SJSA1 (cell line): ENCODE measurements around the gene TWSG1. TPM values are rescaled to one million over a fixed set of nuclear protein-coding genes. Genes with fewer than 3 reads are reported as not detected.
"Not testable (repeated sequence)": the region's sequence is repeated elsewhere in the genome, so short reads cannot be mapped to it uniquely, and the experiment has no call there.

Experiments
- DNase-seq, 2 experiments: peaks; one replicate each; pipeline ENCODE4 v3.0.0-alpha.2; 2015 to 2020; ENCODE audit warnings: low spot score in 2 of 2, low read depth in 1 of 2
- H3K27ac ChIP-seq: fragments of 250-450 bp; sonication (Bioruptor Pico); 2 replicates; pipeline ENCODE4 v1.5.1; 2020; ENCODE audit warnings: mild to moderate bottlenecking, moderate library complexity
- H3K27me3 ChIP-seq: fragments of 250-450 bp; sonication (Bioruptor Pico); replicated peaks from 2 replicates; pipeline ENCODE4 v1.5.1; 2020; ENCODE audit warnings: mild to moderate bottlenecking, moderate library complexity
- H3K36me3 ChIP-seq: fragments of 250-450 bp; sonication (Bioruptor Pico); 2 replicates; pipeline ENCODE4 v1.5.1; 2020; ENCODE audit warnings: mild to moderate bottlenecking
- H3K4me1 ChIP-seq: fragments of 250-450 bp; sonication (Bioruptor Pico); replicated peaks from 2 replicates; pipeline ENCODE4 v1.6.1; 2021; ENCODE audit warnings: mild to moderate bottlenecking
- H3K4me3 ChIP-seq: fragments of 250-450 bp; sonication (Bioruptor Pico); 2 replicates; pipeline ENCODE4 v1.5.1; 2020; ENCODE audit warnings: mild to moderate bottlenecking
- H3K9me3 ChIP-seq: fragments of 250-450 bp; sonication (Bioruptor Pico); replicated peaks from 2 replicates; pipeline ENCODE4 v1.5.1; 2020; ENCODE audit warnings: mild to moderate bottlenecking
- total RNA-seq: library from RNA; depleted of rRNA; stranded (reverse); fragments of >200 nt; shearing (Covaris generic); gene quantifications from 2 replicates; pipeline ENCODE4 v1.2.3, GENCODE V29; 2014

The TWSG1 gene
- total RNA-seq, 1 experiment from 2014 or later = 153 TPM

GRCh38 chr18:9348079-9348671 lies 13.6 kb downstream of the TWSG1 start:
- H3K27me3 ChIP-seq = no peaks in the 10 kb centered on the region
- H3K36me3 ChIP-seq = peaks cover 23% of the 10 kb centered on the region
- H3K9me3 ChIP-seq = no peaks in the 10 kb centered on the region
- peaks cover 17% of the 10 kb centered on the region for H3K4me1 ChIP-seq
- no peak overlapping the region for H3K4me3 ChIP-seq
- DNase-seq = peak in 1 of 2 experiments; percentile 59
- H3K27ac ChIP-seq = peak overlapping the region; percentile 77

- peak overlapping the region; percentile 77 for H3K27ac ChIP-seq
- H3K27me3 ChIP-seq = no peaks in the 10 kb centered on the region
- H3K4me3 ChIP-seq = no peak overlapping the region
- peaks cover 20% of the 10 kb centered on the region for H3K4me1 ChIP-seq
- DNase-seq = peak in 1 of 2 experiments; percentile 61
- H3K36me3 ChIP-seq = peaks cover 19% of the 10 kb centered on the region
- no peaks in the 10 kb centered on the region for H3K9me3 ChIP-seq
Observed at GRCh38 chr18:9348766-9349165, 14.2 kb downstream of the TWSG1 start.

GRCh38 chr18:9353596-9353995 lies 19.0 kb downstream of the TWSG1 start:
- Histone ChIP-seq H3K27ac (no peak overlapping the region), H3K4me1 (peaks cover 15% of the 10 kb centered on the region)

GRCh38 chr18:9354256-9354655 lies 19.7 kb downstream of the TWSG1 start:
- no peaks in the 10 kb centered on the region for H3K36me3 ChIP-seq
- no peak overlapping the region for H3K27ac ChIP-seq
- no peaks in the 10 kb centered on the region for H3K9me3 ChIP-seq
- DNase-seq = peak in 1 of 2 experiments; percentile 24
- no peaks in the 10 kb centered on the region for H3K27me3 ChIP-seq
- no peak overlapping the region for H3K4me3 ChIP-seq
- peaks cover 14% of the 10 kb centered on the region for H3K4me1 ChIP-seq

More at GRCh38 chr18:9353596-9353995, 19.0 kb downstream of the TWSG1 start:
- Histone ChIP-seq H3K9me3 (no peaks in the 10 kb centered on the region), H3K4me3 (no peak overlapping the region), H3K27me3 (no peaks in the 10 kb centered on the region), H3K36me3 (no peaks in the 10 kb centered on the region)
- DNase-seq = no peak

DNA sequence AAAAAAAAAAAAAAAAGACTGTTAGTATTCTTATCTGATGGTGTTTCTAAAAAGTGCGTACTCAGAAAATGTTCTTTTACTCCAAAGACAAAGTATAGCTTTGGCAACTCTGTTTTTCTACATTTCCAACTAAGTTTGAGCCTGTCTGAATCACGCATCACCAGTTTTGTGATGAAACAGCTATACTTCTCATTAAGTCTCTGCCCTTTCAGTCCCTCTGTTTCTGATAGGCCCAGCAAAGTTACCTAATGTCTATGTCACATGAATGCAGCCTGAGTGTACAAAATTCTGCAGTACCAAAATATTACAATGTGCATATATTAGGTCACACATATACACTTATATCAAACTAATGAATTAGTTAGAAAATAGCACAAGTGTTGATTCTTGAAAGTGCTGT lies 22.4 kb downstream of the TWSG1 start:
- Histone ChIP-seq H3K27me3 (no peaks in the 10 kb centered on the region), H3K36me3 (peaks cover 4% of the 10 kb centered on the region), H3K4me3 (no peak overlapping the region), H3K27ac (no peak overlapping the region), H3K9me3 (no peaks in the 10 kb centered on the region), H3K4me1 (peaks cover 16% of the 10 kb centered on the region)
- DNase-seq = no peak

- H3K4me3 ChIP-seq = no peak overlapping the region
- H3K36me3 ChIP-seq = peaks cover 15% of the 10 kb centered on the region
- DNase-seq = no peak
- no peaks in the 10 kb centered on the region for H3K9me3 ChIP-seq
- H3K27me3 ChIP-seq = no peaks in the 10 kb centered on the region
- no peak overlapping the region for H3K27ac ChIP-seq
- H3K4me1 ChIP-seq = peaks cover 27% of the 10 kb centered on the region
Observed at GRCh38 chr18:9359796-9360195, 25.2 kb downstream of the TWSG1 start.

- H3K27ac ChIP-seq = no peak overlapping the region
- no peaks in the 10 kb centered on the region for H3K27me3 ChIP-seq
- H3K36me3 ChIP-seq = peaks cover 15% of the 10 kb centered on the region
- no peak for DNase-seq
- H3K4me1 ChIP-seq = peaks cover 41% of the 10 kb centered on the region
- no peaks in the 10 kb centered on the region for H3K9me3 ChIP-seq
- H3K4me3 ChIP-seq = no peak overlapping the region
Observed at GRCh38 chr18:9361191-9361590, 26.6 kb downstream of the TWSG1 start.

- H3K4me3 ChIP-seq = no peak overlapping the region
- 0 out of 2 replicates have a peak overlapping the region, but pooled peaks have one; percentile 19 for H3K27ac ChIP-seq
- H3K36me3 ChIP-seq = peaks cover 24% of the 10 kb centered on the region
- no peaks in the 10 kb centered on the region for H3K27me3 ChIP-seq
- no peak for DNase-seq
- no peaks in the 10 kb centered on the region for H3K9me3 ChIP-seq
- peaks cover 44% of the 10 kb centered on the region for H3K4me1 ChIP-seq
Observed at GRCh38 chr18:9362869-9363268, 28.3 kb downstream of the TWSG1 start.

- Histone ChIP-seq H3K36me3 (peaks cover 31% of the 10 kb centered on the region), H3K9me3 (no peaks in the 10 kb centered on the region), H3K4me1 (peaks cover 44% of the 10 kb centered on the region), H3K27ac (no peak overlapping the region), H3K4me3 (no peak overlapping the region), H3K27me3 (no peaks in the 10 kb centered on the region)
- DNase-seq = no peak
Observed at GRCh38 chr18:9364242-9364641, 29.7 kb downstream of the TWSG1 start.

DNA sequence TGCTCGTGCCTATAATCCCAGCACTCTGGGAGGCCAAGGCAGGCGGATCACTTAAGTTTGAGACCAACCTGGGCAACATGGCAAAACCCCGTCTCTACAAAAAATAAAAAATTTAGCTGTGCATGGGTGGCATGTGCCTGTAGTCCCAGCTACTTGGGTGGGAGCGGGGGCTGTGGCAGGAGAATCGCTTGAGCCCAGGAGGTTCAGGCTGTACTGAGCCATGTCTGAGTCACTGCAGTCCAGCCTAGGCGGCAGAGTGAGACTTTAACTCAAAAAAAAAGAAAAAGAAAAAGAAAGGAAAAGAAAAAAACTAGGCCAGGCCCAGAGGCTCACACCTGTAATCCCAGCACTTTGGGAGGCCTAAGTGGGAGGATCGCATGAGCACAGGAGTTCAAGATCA lies 30.8 kb downstream of the TWSG1 start:
- H3K4me1 ChIP-seq = peaks cover 44% of the 10 kb centered on the region
- DNase-seq = peak; percentile 64 to 83
- H3K27ac ChIP-seq = no peak overlapping the region
- no peak overlapping the region for H3K4me3 ChIP-seq
- H3K27me3 ChIP-seq = no peaks in the 10 kb centered on the region
- no peaks in the 10 kb centered on the region for H3K9me3 ChIP-seq
- peaks cover 39% of the 10 kb centered on the region for H3K36me3 ChIP-seq

DNA sequence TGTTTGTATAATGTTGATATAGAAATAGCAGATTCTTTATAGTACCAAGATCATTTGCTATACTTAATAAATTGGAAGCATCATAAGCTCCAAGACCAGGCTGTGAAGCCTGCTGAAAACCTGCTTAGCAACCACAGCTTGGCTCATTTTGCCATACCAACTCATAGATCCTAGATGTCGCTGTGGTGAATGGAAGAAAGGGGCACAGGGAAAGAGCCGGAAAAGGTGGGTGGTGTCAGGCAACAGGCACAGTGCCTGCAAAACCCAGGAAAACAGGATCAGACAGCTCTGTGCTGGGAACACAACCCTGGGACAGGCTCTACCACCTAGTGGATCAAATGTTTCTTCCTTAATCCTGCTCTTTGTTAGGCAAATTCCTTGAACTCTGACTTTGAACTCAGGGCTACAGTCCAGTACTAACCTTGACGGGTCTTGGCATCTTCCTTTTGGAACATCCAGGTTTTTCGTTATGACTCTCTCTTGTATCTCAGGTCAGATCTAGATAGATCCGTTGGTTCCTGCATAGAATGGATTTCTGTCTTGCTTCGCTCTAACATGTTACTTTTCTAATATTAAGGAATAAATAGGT lies 31.6 kb downstream of the TWSG1 start:
- no peak overlapping the region for H3K27ac ChIP-seq
- H3K27me3 ChIP-seq = no peaks in the 10 kb centered on the region
- peaks cover 39% of the 10 kb centered on the region for H3K36me3 ChIP-seq
- peaks cover 43% of the 10 kb centered on the region for H3K4me1 ChIP-seq
- no peak overlapping the region for H3K4me3 ChIP-seq
- H3K9me3 ChIP-seq = no peaks in the 10 kb centered on the region
- DNase-seq = no peak

DNA sequence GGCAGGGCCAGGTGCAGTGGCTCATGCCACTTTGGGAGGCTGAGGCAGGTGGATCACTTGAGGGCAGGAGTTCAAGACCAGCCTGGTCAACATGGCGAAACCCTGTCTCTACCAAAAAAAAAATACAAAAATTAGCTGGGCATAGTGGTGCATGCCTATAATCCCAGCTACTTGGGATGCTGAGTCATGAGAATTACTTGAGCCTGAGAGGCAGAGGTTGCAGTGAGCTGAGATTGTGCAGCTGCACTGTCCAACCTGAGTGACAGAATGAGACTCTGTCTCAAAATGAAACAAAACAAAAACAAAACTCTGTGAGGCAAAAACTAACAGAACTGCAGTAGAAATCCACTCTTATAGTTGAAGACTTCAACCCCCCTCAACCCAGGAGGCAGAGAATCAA lies 38.7 kb downstream of the TWSG1 start:
- not testable (repeated sequence) for H3K9me3 ChIP-seq, H3K27ac ChIP-seq, DNase-seq, H3K27me3 ChIP-seq, H3K4me1 ChIP-seq, H3K4me3 ChIP-seq
- H3K36me3 ChIP-seq = peaks cover 26% of the 10 kb centered on the region

DNA sequence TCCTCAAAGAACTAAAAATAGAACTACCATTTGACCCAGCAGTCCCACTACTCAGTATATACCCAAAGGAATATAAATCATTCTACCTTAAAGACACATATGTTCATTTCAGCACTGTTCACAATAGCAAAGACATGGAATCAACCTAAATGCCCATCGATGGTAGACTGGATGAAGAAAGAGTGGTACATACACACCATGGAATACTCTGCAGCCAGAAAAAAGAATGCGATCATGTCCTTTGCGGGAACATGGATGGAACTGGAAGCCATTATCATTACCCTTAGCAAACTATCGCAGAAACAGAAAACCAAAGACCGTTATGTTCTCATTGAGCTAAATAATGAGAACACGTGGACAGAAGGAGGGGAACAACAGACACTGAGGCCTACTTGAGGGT lies 44.5 kb downstream of the TWSG1 start:
- Histone ChIP-seq H3K27ac (no peak overlapping the region), H3K36me3 (peaks cover 16% of the 10 kb centered on the region), H3K27me3 (no peaks in the 10 kb centered on the region), H3K4me1 (no peaks in the 10 kb centered on the region), H3K4me3 (no peak overlapping the region), H3K9me3 (no peaks in the 10 kb centered on the region)
- DNase-seq = no peak

GRCh38 chr18:9380101-9380500 lies 45.5 kb downstream of the TWSG1 start:
- Histone ChIP-seq H3K27me3 (no peaks in the 10 kb centered on the region), H3K27ac (no peak overlapping the region), H3K9me3 (no peaks in the 10 kb centered on the region), H3K4me1 (no peaks in the 10 kb centered on the region), H3K36me3 (peaks cover 16% of the 10 kb centered on the region), H3K4me3 (no peak overlapping the region)
- DNase-seq = no peak
